Trophoblast cell (in vitro differentiated cells and primary cell): ENCODE measurements around the gene KRTAP19-3.

ENCODE experiments used
- DNase-seq, 2 donors: peaks; one replicate each; pipeline ENCODE4 v3.0.0-alpha.2; 2016
- H2AFZ ChIP-seq: 2 replicates; pipeline ENCODE4 v1.6.1; 2013; ENCODE audit warnings: low read length, moderate library complexity, mild to moderate bottlenecking; ENCODE audit not compliant: insufficient read depth, poor library complexity
- H2AK5ac ChIP-seq: 2 replicates; pipeline ENCODE4 v1.6.1; 2013; ENCODE audit warnings: mild to moderate bottlenecking, low read length
- H2BK120ac ChIP-seq: 2 replicates; pipeline ENCODE4 v1.6.1; 2013; ENCODE audit warnings: low read length, mild to moderate bottlenecking, moderate library complexity; ENCODE audit not compliant: insufficient read depth, poor library complexity
- H2BK12ac ChIP-seq: 2 replicates; pipeline ENCODE4 v1.6.1; 2013; ENCODE audit warnings: mild to moderate bottlenecking, low read length, moderate library complexity
- H2BK5ac ChIP-seq: 2 replicates; pipeline ENCODE4 v1.6.1; 2013; ENCODE audit warnings: low read length, low read depth, moderate library complexity, mild to moderate bottlenecking; ENCODE audit not compliant: poor library complexity
- H3K14ac ChIP-seq: 2 replicates; pipeline ENCODE4 v1.6.1; 2013; ENCODE audit warnings: mild to moderate bottlenecking, low read length
- H3K18ac ChIP-seq: 2 replicates; pipeline ENCODE4 v1.6.1; 2013; ENCODE audit warnings: mild to moderate bottlenecking, low read length
- H3K23ac ChIP-seq: 2 replicates; pipeline ENCODE4 v1.6.1; 2013; ENCODE audit warnings: low read length
- H3K27ac ChIP-seq: 2 replicates; pipeline ENCODE4 v1.5.1; 2013; ENCODE audit warnings: low read depth, mild to moderate bottlenecking, inconsistent platforms, low read length, moderate library complexity
- H3K27me3 ChIP-seq: 2 replicates; pipeline ENCODE4 v1.6.1; 2013; ENCODE audit warnings: inconsistent platforms, mild to moderate bottlenecking, low read length, moderate library complexity; ENCODE audit not compliant: insufficient read depth
- H3K36me3 ChIP-seq, 2 experiments: 1 replicate in 1 of 2; 2 replicates in 1 of 2; pipeline ENCODE4 v1.6.1; 2013; ENCODE audit warnings: low read length in 2 of 2, mild to moderate bottlenecking in 2 of 2, moderate library complexity in 1 of 2; ENCODE audit not compliant: insufficient read depth in 2 of 2, control insufficient read depth in 1 of 2
- H3K4ac ChIP-seq: 2 replicates; pipeline ENCODE4 v1.6.1; 2013; ENCODE audit warnings: low read depth, mild to moderate bottlenecking, low read length, moderate library complexity
- H3K4me1 ChIP-seq, 2 experiments: 1 replicate in 1 of 2; 2 replicates in 1 of 2; pipeline ENCODE4 v1.6.1; 2013; ENCODE audit warnings: low read length in 2 of 2, mild to moderate bottlenecking in 2 of 2, moderate library complexity in 1 of 2; ENCODE audit not compliant: insufficient read depth in 2 of 2, control insufficient read depth in 1 of 2
- H3K4me2 ChIP-seq: 2 replicates; pipeline ENCODE4 v1.6.1; 2013; ENCODE audit warnings: inconsistent platforms, mild to moderate bottlenecking, low read length, moderate library complexity
- H3K4me3 ChIP-seq: 2 replicates; pipeline ENCODE4 v1.5.1; 2013; ENCODE audit warnings: mild to moderate bottlenecking, low read depth, low read length, inconsistent platforms
- H3K79me1 ChIP-seq: one replicate; pipeline ENCODE4 v1.6.1; 2013; ENCODE audit warnings: low read length
- H3K79me2 ChIP-seq: 2 replicates; pipeline ENCODE4 v1.6.1; 2013; ENCODE audit warnings: low read length, mild to moderate bottlenecking; ENCODE audit not compliant: control insufficient read depth, insufficient read depth, poor library complexity
- H3K9ac ChIP-seq: 2 replicates; pipeline ENCODE4 v1.6.1; 2013; ENCODE audit warnings: mild to moderate bottlenecking, low read length
- H3K9me3 ChIP-seq: 2 replicates; pipeline ENCODE4 v1.6.1; 2013; ENCODE audit warnings: low read depth, mild to moderate bottlenecking, control low read depth, inconsistent platforms, low read length; ENCODE audit not compliant: insufficient read depth
- H4K12ac ChIP-seq: 2 replicates; pipeline ENCODE4 v1.6.1; 2013; ENCODE audit warnings: low read depth, mild to moderate bottlenecking, low read length, moderate library complexity
- H4K8ac ChIP-seq: 2 replicates; pipeline ENCODE4 v1.6.1; 2013; ENCODE audit warnings: low read depth, mild to moderate bottlenecking, low read length, moderate library complexity
- H4K91ac ChIP-seq: one replicate; pipeline ENCODE4 v1.6.1; 2013; ENCODE audit warnings: low read depth, mild to moderate bottlenecking, low read length, moderate library complexity
- WGBS: extraction: QIAGEN DNeasy Blood & Tissue Kit; methylation state at CpG from one replicate; pipeline ENCODE4 v1.1.7; 2013; ENCODE audit warnings: missing lambda C conversion rate; ENCODE audit not compliant: insufficient read length, insufficient coverage; ENCODE audit errors: extremely low coverage; 5-methylcytosine and 5-hydroxymethylcytosine counted together

KRTAP19-3 gene

GRCh38 chr21:30468900-30469714, 22.7 kb downstream of the KRTAP19-3 start:
- no peak overlapping the region for H2BK120ac ChIP-seq

DNA sequence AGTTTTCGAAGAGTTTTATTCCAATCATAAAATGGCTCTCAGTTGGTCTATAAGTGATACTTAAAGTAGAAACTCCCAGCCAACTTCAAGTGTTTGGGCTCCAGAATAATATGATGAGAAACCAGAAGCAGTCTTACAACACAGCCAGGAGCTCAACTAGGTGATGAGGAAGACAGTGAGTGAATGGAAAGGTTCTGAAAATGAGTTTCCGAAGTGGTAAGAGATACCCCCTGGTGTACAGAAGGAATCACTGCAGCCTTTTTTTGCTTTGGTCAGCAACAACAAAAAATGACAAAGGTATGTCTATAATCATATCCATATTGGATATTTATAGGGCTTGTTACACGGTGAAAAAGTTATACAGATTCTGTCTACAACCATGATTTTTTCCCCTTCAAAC, 28.1 kb downstream of the KRTAP19-3 start:
- no peaks in the 10 kb centered on the region for H3K27me3 ChIP-seq
- no peak overlapping the region for H2AFZ ChIP-seq
- no peak overlapping the region for H2BK5ac ChIP-seq
- H4K12ac ChIP-seq, result no peak overlapping the region
- H3K9me3 ChIP-seq, result no peaks in the 10 kb centered on the region
- H3K36me3 ChIP-seq, result no peaks in the 10 kb centered on the region
- no peak overlapping the region for H2BK120ac ChIP-seq
- H3K18ac ChIP-seq, result no peak overlapping the region
- H3K79me2 ChIP-seq, result no peaks in the 10 kb centered on the region
- DNase-seq, result peak in 1 of 2 donors; percentile 26
- H4K91ac ChIP-seq, result no peak overlapping the region
- H3K4me1 ChIP-seq, result no peaks in the 10 kb centered on the region
- no peak overlapping the region for H4K8ac ChIP-seq
- H3K79me1 ChIP-seq, result no peaks in the 10 kb centered on the region
- H3K4me2 ChIP-seq, result no peak overlapping the region
- H3K4me3 ChIP-seq, result no peak overlapping the region
- H2BK12ac ChIP-seq, result no peak overlapping the region
- H3K14ac ChIP-seq, result no peak overlapping the region
- H3K9ac ChIP-seq, result no peak overlapping the region
- no peak overlapping the region for H2AK5ac ChIP-seq
- H3K23ac ChIP-seq, result no peak overlapping the region
- no CpG with 5 or more reads among the region's 3 CpGs for WGBS
- H3K4ac ChIP-seq, result no peak overlapping the region
- H3K27ac ChIP-seq, result no peak overlapping the region

More at GRCh38 chr21:30468900-30469714, 22.7 kb downstream of the KRTAP19-3 start:
- H3K27me3 ChIP-seq, result no peaks in the 10 kb centered on the region
- no peak overlapping the region for H3K4me3 ChIP-seq
- H3K4me1 ChIP-seq, result no peaks in the 10 kb centered on the region
- H2BK5ac ChIP-seq, result no peak overlapping the region
- no CpG with 5 or more reads among the region's 6 CpGs for WGBS
- H2BK12ac ChIP-seq, result no peak overlapping the region
- no peaks in the 10 kb centered on the region for H3K79me1 ChIP-seq
- H3K36me3 ChIP-seq, result no peaks in the 10 kb centered on the region
- no peak overlapping the region for H4K91ac ChIP-seq
- no peak overlapping the region for H2AFZ ChIP-seq
- H3K4ac ChIP-seq, result no peak overlapping the region
- no peaks in the 10 kb centered on the region for H3K9me3 ChIP-seq
- DNase-seq, result no peak
- no peak overlapping the region for H3K23ac ChIP-seq
- H3K18ac ChIP-seq, result no peak overlapping the region
- no peak overlapping the region for H3K27ac ChIP-seq
- H3K14ac ChIP-seq, result no peak overlapping the region
- H3K79me2 ChIP-seq, result no peaks in the 10 kb centered on the region
- H4K12ac ChIP-seq, result no peak overlapping the region
- no peak overlapping the region for H3K9ac ChIP-seq
- H2AK5ac ChIP-seq, result no peak overlapping the region
- no peak overlapping the region for H4K8ac ChIP-seq
- no peak overlapping the region for H3K4me2 ChIP-seq

- Histone ChIP-seq H3K4ac (no peak overlapping the region), H3K79me2 (no peaks in the 10 kb centered on the region), H3K9me3 (no peaks in the 10 kb centered on the region), H3K9ac (no peak overlapping the region), H3K18ac (no peak overlapping the region), H3K27ac (no peak overlapping the region), H4K12ac (no peak overlapping the region), H2AK5ac (no peak overlapping the region), H3K36me3 (no peaks in the 10 kb centered on the region), H2BK12ac (no peak overlapping the region), H3K23ac (no peak overlapping the region), H3K27me3 (no peaks in the 10 kb centered on the region), H4K91ac (no peak overlapping the region), H3K79me1 (no peaks in the 10 kb centered on the region), H3K4me2 (no peak overlapping the region), H4K8ac (no peak overlapping the region), H2BK120ac (no peak overlapping the region), H3K14ac (no peak overlapping the region), H3K4me3 (no peak overlapping the region), H2BK5ac (no peak overlapping the region), H3K4me1 (no peaks in the 10 kb centered on the region), H2AFZ (no peak overlapping the region)
- WGBS, result no CpG with 5 or more reads among the region's 3 CpGs
- DNase-seq, result no peak
Measured at GRCh38 chr21:30448514-30448913, 43.3 kb downstream of the KRTAP19-3 start.

DNA sequence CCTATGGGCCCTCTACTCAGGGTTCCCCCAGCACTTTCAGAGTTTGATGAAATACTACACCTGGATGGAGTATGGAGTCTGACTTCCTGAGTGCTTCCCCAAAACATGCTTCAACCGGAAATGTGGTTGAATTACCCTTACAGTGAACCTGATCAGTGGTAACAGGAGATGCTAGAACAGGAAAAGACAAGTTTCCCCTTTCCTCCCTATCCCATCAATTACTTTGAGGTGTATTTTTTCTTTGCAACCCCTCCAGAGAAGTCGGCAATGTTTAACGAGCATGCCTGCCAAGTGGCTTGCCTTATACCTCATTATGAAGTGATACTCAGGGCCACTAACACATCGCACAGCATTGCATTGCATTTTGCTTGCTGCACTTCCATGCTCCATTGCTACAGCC, 44.8 kb downstream of the KRTAP19-3 start:
- H2AFZ ChIP-seq, result no peak overlapping the region
- H4K12ac ChIP-seq, result no peak overlapping the region
- no peaks in the 10 kb centered on the region for H3K9me3 ChIP-seq
- no peak overlapping the region for H3K9ac ChIP-seq
- H3K4me1 ChIP-seq, result no peaks in the 10 kb centered on the region
- no peak overlapping the region for H3K27ac ChIP-seq
- no peaks in the 10 kb centered on the region for H3K79me1 ChIP-seq
- no peaks in the 10 kb centered on the region for H3K79me2 ChIP-seq
- no peak overlapping the region for H3K14ac ChIP-seq
- no peak for DNase-seq
- no peak overlapping the region for H3K4me3 ChIP-seq
- H3K4me2 ChIP-seq, result no peak overlapping the region
- no peak overlapping the region for H4K91ac ChIP-seq
- no peak overlapping the region for H2BK120ac ChIP-seq
- H3K18ac ChIP-seq, result no peak overlapping the region
- H3K23ac ChIP-seq, result no peak overlapping the region
- WGBS, result no CpG with 5 or more reads among the region's 4 CpGs
- H4K8ac ChIP-seq, result no peak overlapping the region
- H2AK5ac ChIP-seq, result no peak overlapping the region
- H3K36me3 ChIP-seq, result no peaks in the 10 kb centered on the region
- H2BK5ac ChIP-seq, result no peak overlapping the region
- H3K4ac ChIP-seq, result no peak overlapping the region
- H3K27me3 ChIP-seq, result no peaks in the 10 kb centered on the region
- H2BK12ac ChIP-seq, result no peak overlapping the region
